Liver (tissue), 9 donors: Measurements from ENCODE around the gene SSBP2. TPM values are rescaled to one million over a fixed set of nuclear protein-coding genes. Genes with fewer than 3 reads are reported as not detected.

Source experiments
- DNase-seq: peaks from one replicate; pipeline ENCODE4 v3.0.0-alpha.2; 2017; ENCODE audit warnings: low spot score
- H3K27ac ChIP-seq, 2 donors: one replicate each; pipeline ENCODE4 v1.7.0; 2013; ENCODE audit warnings: inconsistent platforms in 2 of 2, low read length in 2 of 2, control low read depth in 1 of 2, low read depth in 1 of 2, mild to moderate bottlenecking in 1 of 2
- H3K27me3 ChIP-seq, 4 donors: one replicate each; pipeline versions ENCODE4 v1.6.1 to v1.7.0; 2013; ENCODE audit warnings: low read length in 3 of 4, inconsistent platforms in 1 of 4, mild to moderate bottlenecking in 1 of 4, moderate library complexity in 1 of 4; ENCODE audit not compliant: control insufficient read depth in 4 of 4, insufficient read depth in 4 of 4
- H3K36me3 ChIP-seq, 4 donors: one replicate each; pipeline versions ENCODE4 v1.6.1 to v1.7.0; 2013; ENCODE audit warnings: low read length in 3 of 4, mild to moderate bottlenecking in 3 of 4, low read depth in 1 of 4, moderate library complexity in 1 of 4; ENCODE audit not compliant: control insufficient read depth in 4 of 4, insufficient read depth in 3 of 4
- H3K4me1 ChIP-seq, 4 donors: one replicate each; pipeline versions ENCODE4 v1.6.1 to v1.7.0; 2013; ENCODE audit warnings: low read length in 3 of 4, mild to moderate bottlenecking in 3 of 4, moderate library complexity in 1 of 4; ENCODE audit not compliant: control insufficient read depth in 4 of 4, insufficient read depth in 4 of 4
- H3K4me3 ChIP-seq, 3 donors: one replicate each; pipeline versions ENCODE4 v1.6.1 to v1.7.0; 2013; ENCODE audit warnings: low read length in 3 of 3, control low read depth in 1 of 3, low read depth in 1 of 3, mild to moderate bottlenecking in 1 of 3
- H3K9ac ChIP-seq, 2 donors: one replicate each; pipeline ENCODE4 v1.7.0; 2013; ENCODE audit warnings: low read length in 2 of 2, mild to moderate bottlenecking in 2 of 2, moderate library complexity in 2 of 2, control low read depth in 1 of 2, low read depth in 1 of 2
- H3K9me3 ChIP-seq, 4 donors: one replicate each; pipeline versions ENCODE4 v1.6.1 to v1.7.0; 2013; ENCODE audit warnings: low read length in 3 of 4; ENCODE audit not compliant: control insufficient read depth in 4 of 4
- ATF3 ChIP-seq: IDR thresholded peaks from 2 replicates; pipeline ENCODE4 v1.6.1; 2016; ENCODE audit warnings: antibody characterized with exemption
- CTCF ChIP-seq: fragments of 150-350 bp; IDR thresholded peaks from 2 replicates; pipeline ENCODE4 v1.5.1; 2017; ENCODE audit warnings: improper control_type of control experiment, low read depth, low read length; ENCODE audit not compliant: missing input control
- EGR1 ChIP-seq, 2 donors: IDR thresholded peaks; 2 replicates each; pipeline ENCODE4 v1.6.1; 2016 to 2018; ENCODE audit warnings: antibody characterized with exemption in 2 of 2, low read depth in 2 of 2
- FOXA2 ChIP-seq: IDR thresholded peaks from 2 replicates; pipeline ENCODE4 v1.6.1; 2016; ENCODE audit warnings: antibody characterized with exemption
- GABPA ChIP-seq, 2 donors: IDR thresholded peaks in 1 of 2; conservative IDR thresholded peaks in 1 of 2; 2 replicates each; pipeline ENCODE4 v1.6.1; 2016; ENCODE audit warnings: antibody characterized with exemption in 2 of 2, mild to moderate bottlenecking in 1 of 2, moderate library complexity in 1 of 2
- HNF4A ChIP-seq, 2 donors: conservative IDR thresholded peaks; 2 replicates each; pipeline ENCODE4 v1.6.1; 2016; ENCODE audit warnings: antibody characterized with exemption in 2 of 2, mild to moderate bottlenecking in 2 of 2
- HNF4G ChIP-seq: IDR thresholded peaks from 2 replicates; pipeline ENCODE4 v1.6.1; 2016; ENCODE audit warnings: antibody characterized with exemption
- JUND ChIP-seq, 2 donors: IDR thresholded peaks; 2 replicates each; pipeline ENCODE4 v1.6.1; 2016; ENCODE audit warnings: antibody characterized with exemption in 2 of 2
- RAD21 ChIP-seq, 2 donors: IDR thresholded peaks; 2 replicates each; pipeline ENCODE4 v1.6.1; 2016; ENCODE audit warnings: antibody characterized with exemption in 2 of 2, mild to moderate bottlenecking in 2 of 2
- REST ChIP-seq: IDR thresholded peaks from 2 replicates; pipeline ENCODE4 v1.6.1; 2016; ENCODE audit warnings: antibody characterized with exemption, mild to moderate bottlenecking
- RXRA ChIP-seq, 2 donors: IDR thresholded peaks; 2 replicates each; pipeline ENCODE4 v1.6.1; 2017 to 2018; ENCODE audit warnings: antibody characterized with exemption in 2 of 2, mild to moderate bottlenecking in 1 of 2
- SP1 ChIP-seq: IDR thresholded peaks from 2 replicates; pipeline ENCODE4 v1.6.1; 2018; ENCODE audit warnings: antibody characterized with exemption, mild to moderate bottlenecking
- TAF1 ChIP-seq: conservative IDR thresholded peaks from 2 replicates; pipeline ENCODE4 v1.6.1; 2016; ENCODE audit warnings: antibody characterized with exemption, mild to moderate bottlenecking
- YY1 ChIP-seq: IDR thresholded peaks from 2 replicates; pipeline ENCODE4 v1.6.1; 2016; ENCODE audit warnings: antibody characterized with exemption, mild to moderate bottlenecking
- ZBTB33 ChIP-seq: IDR thresholded peaks from 2 replicates; pipeline ENCODE4 v1.6.1; 2016; ENCODE audit warnings: antibody characterized with exemption
- WGBS: extraction: QIAGEN DNeasy Blood & Tissue Kit; methylation state at CpG from one replicate; pipeline ENCODE4 v1.1.7; 2013; 5-methylcytosine and 5-hydroxymethylcytosine counted together
- polyA plus RNA-seq, 2 donors: library from polyadenylated mRNA; stranded (reverse) in 1 of 2; unstranded in 1 of 2; fragments of 200-250 nt in 1 of 2; fragments of >200 nt in 1 of 2; fragmentation: Nextera tagmentation in 1 of 2; extraction: Ambion mirVana in 1 of 2; gene quantifications; one replicate each; pipeline versions ENCODE4 v1.2.1 to v1.2.3, GENCODE V29; 2013 to 2015
- total RNA-seq, 2 donors: library from RNA; depleted of rRNA; stranded (reverse); fragments of >200 nt; gene quantifications; one replicate each; pipeline ENCODE4 v1.2.3, GENCODE V29; 2014
- donor health status: healthy.
- donor health status: healthy.
- donor health status: healthy.
- donor health status: healthy.
- donor health status: healthy.

SSBP2 gene
- total and polyA plus RNA-seq, 4 donors = 2.2 to 10.1 (median 4.1) TPM

GRCh38 chr5:81754621-81755020 lies 3.7 kb upstream of the SSBP2 start:
- H3K9ac ChIP-seq = no peak overlapping the region
- peaks cover 0 to 4% (median 0%) of the 10 kb centered on the region in 4 donors for H3K27me3 ChIP-seq
- H3K36me3 ChIP-seq = no peaks in the 10 kb centered on the region
- H3K27ac ChIP-seq = no peak overlapping the region
- H3K9me3 ChIP-seq = no peaks in the 10 kb centered on the region
- no peak overlapping the region for H3K4me3 ChIP-seq
- H3K4me1 ChIP-seq = peaks cover 0 to 5% (median 0%) of the 10 kb centered on the region in 4 donors
- no peak for DNase-seq
- WGBS = 81% methylated on average over 2 of the region's 2 CpGs
- TF ChIP-seq RAD21 (IDR thresholded peaks at IDR 0.05) (no peak), CTCF (no peak), TAF1 (no peak), SP1 (no peak)

- Histone ChIP-seq H3K27me3 (no peaks in the 10 kb centered on the region), H3K4me3 (no peak overlapping the region), H3K9ac (no peak overlapping the region), H3K36me3 (no peaks in the 10 kb centered on the region), H3K9me3 (no peaks in the 10 kb centered on the region), H3K4me1 (peaks cover 0 to 9% (median 2%) of the 10 kb centered on the region in 4 donors), H3K27ac (no peak overlapping the region)
- WGBS = 71% methylated on average over 2 of the region's 2 CpGs
- TF ChIP-seq HNF4G (no peak), HNF4A (conservative IDR thresholded peaks at IDR 0.05) (no peak), EGR1 (IDR thresholded peaks at IDR 0.05; ENCODE audit: low read depth in 2 of 2) (no peak), TAF1 (no peak)
- DNase-seq = no peak
These were observed 2.5 kb upstream of the SSBP2 start for GRCh38 chr5:81753429-81753828.

- no peak overlapping the region for H3K4me3 ChIP-seq
- 97% methylated on average over 5 of the region's 5 CpGs for WGBS
- TF ChIP-seq SP1 = no peak
- no peak for TF ChIP-seq ZBTB33
- TF ChIP-seq RAD21 (IDR thresholded peaks at IDR 0.05) = no peak
- no peak for TF ChIP-seq YY1
- no peak for TF ChIP-seq RXRA (IDR thresholded peaks at IDR 0.05)
- TF ChIP-seq TAF1 = no peak
- no peak for TF ChIP-seq ATF3
- no peak for TF ChIP-seq REST
- TF ChIP-seq HNF4A (conservative IDR thresholded peaks at IDR 0.05) = no peak
- no peak for TF ChIP-seq GABPA (IDR thresholded peaks at IDR 0.05 in 1 of 2, conservative IDR thresholded peaks at IDR 0.05 in 1 of 2)
- TF ChIP-seq EGR1 (IDR thresholded peaks at IDR 0.05; ENCODE audit: low read depth in 2 of 2) = no peak
- no peak for TF ChIP-seq HNF4G
- TF ChIP-seq JUND (IDR thresholded peaks at IDR 0.05) = no peak
- TF ChIP-seq FOXA2 = no peak
These were observed 1.7 kb upstream of the SSBP2 start for GRCh38 chr5:81752644-81752963.

More at GRCh38 chr5:81752644-81752963, 1.7 kb upstream of the SSBP2 start:
- Histone ChIP-seq H3K36me3 (no peaks in the 10 kb centered on the region), H3K4me1 (peaks cover 0 to 9% (median 2%) of the 10 kb centered on the region in 4 donors), H3K27ac (no peak overlapping the region), H3K9ac (no peak overlapping the region), H3K9me3 (no peaks in the 10 kb centered on the region), H3K27me3 (no peaks in the 10 kb centered on the region)
- no peak for DNase-seq
